Fibroblast of lung (primary cell): ENCODE results near the gene AP1S3. TPM values are rescaled to one million over a fixed set of nuclear protein-coding genes. Genes with fewer than 3 reads are reported as not detected.

Source experiments
- DNase-seq, 2 donors: peaks; one replicate each; pipeline versions ENCODE4 v3.0.0 to v3.0.0-alpha.2; 2010; ENCODE audit warnings: low read depth in 2 of 2
- H2AFZ ChIP-seq: 2 replicates; pipeline ENCODE4 v1.5.1; 2012; ENCODE audit warnings: low read length, control low read depth, inconsistent platforms
- H3K27ac ChIP-seq: 2 replicates; pipeline ENCODE4 v1.5.1; 2011; ENCODE audit warnings: low read length, control low read depth; ENCODE audit not compliant: insufficient read depth
- H3K27me3 ChIP-seq: 2 replicates; pipeline ENCODE4 v1.5.1; 2011; ENCODE audit warnings: mild to moderate bottlenecking, low read length; ENCODE audit not compliant: control insufficient read depth, insufficient read depth
- H3K36me3 ChIP-seq: 2 replicates; pipeline ENCODE4 v1.5.1; 2011; ENCODE audit warnings: low read length; ENCODE audit not compliant: control insufficient read depth, insufficient read depth
- H3K4me1 ChIP-seq: 2 replicates; pipeline ENCODE4 v1.5.1; 2011; ENCODE audit warnings: low read length; ENCODE audit not compliant: control insufficient read depth, insufficient read depth; ENCODE audit errors: extremely low read depth
- H3K4me2 ChIP-seq: 2 replicates; pipeline ENCODE4 v1.5.1; 2011; ENCODE audit warnings: low read length, control low read depth; ENCODE audit not compliant: insufficient read depth; ENCODE audit errors: extremely low read depth
- H3K4me3 ChIP-seq, 4 experiments: fragments of 200-600 bp in 1 of 4; sonication (generic) in 1 of 4; replicated peaks in 1 of 4; 2 replicates each; pipeline ENCODE4 v1.5.1; 2011 to 2016; ENCODE audit warnings: low read length in 4 of 4, low read depth in 3 of 4, mild to moderate bottlenecking in 3 of 4, control low read depth in 2 of 4, inconsistent platforms in 1 of 4, mixed read lengths in 1 of 4; ENCODE audit not compliant: insufficient read depth in 1 of 4; ENCODE audit errors: control extremely low read depth in 1 of 4
- H3K79me2 ChIP-seq: 2 replicates; pipeline ENCODE4 v1.5.1; 2012; ENCODE audit warnings: mild to moderate bottlenecking, low read length, inconsistent platforms; ENCODE audit not compliant: control insufficient read depth, insufficient read depth
- H3K9ac ChIP-seq: 2 replicates; pipeline ENCODE4 v1.5.1; 2011; ENCODE audit warnings: mild to moderate bottlenecking, low read length, control low read depth; ENCODE audit not compliant: insufficient read depth
- H3K9me3 ChIP-seq: 2 replicates; pipeline ENCODE4 v1.5.1; 2012; ENCODE audit warnings: low read depth, low read length; ENCODE audit not compliant: control insufficient read depth, insufficient read depth
- H4K20me1 ChIP-seq: 2 replicates; pipeline ENCODE4 v1.5.1; 2011; ENCODE audit warnings: low read length; ENCODE audit not compliant: control insufficient read depth, insufficient read depth; ENCODE audit errors: extremely low read depth
- CTCF ChIP-seq, 2 donors: IDR thresholded peaks in 1 of 2; conservative IDR thresholded peaks in 1 of 2; 1 replicate in 1 of 2; 2 replicates in 1 of 2; pipeline ENCODE4 v1.5.1; 2011 to 2012; ENCODE audit warnings: low read length in 2 of 2, control low read depth in 1 of 2, inconsistent platforms in 1 of 2, low read depth in 1 of 2, mild to moderate bottlenecking in 1 of 2
- EZH2 ChIP-seq: IDR thresholded peaks from 2 replicates; pipeline ENCODE4 v1.5.1; 2012; ENCODE audit warnings: low read length, control low read depth, mild to moderate bottlenecking; ENCODE audit errors: missing control alignments
- polyA plus RNA-seq, 2 donors: library from polyadenylated mRNA; depleted of rRNA in 1 of 2; stranded (reverse) in 1 of 2; unstranded in 1 of 2; fragments of >200 nt; gene quantifications; 2 replicates each; pipeline ENCODE4 v1.2.1, GENCODE V29; 2011 to 2012; ENCODE audit warnings: missing spikeins in 1 of 2
- total RNA-seq: library from RNA; depleted of rRNA; stranded (reverse); fragments of >200 nt; gene quantifications from 2 replicates; pipeline ENCODE4 v1.2.1, GENCODE V29; 2014

The AP1S3 gene
- total and polyA plus RNA-seq, 2 donors (not counting 1 experiment from before 2014, with no cell fraction given), result 2.9 to 3.3 TPM

- peak overlapping the region; percentile 76 for H3K27ac ChIP-seq
- peaks cover 14% of the 10 kb centered on the region for H3K4me1 ChIP-seq
- no peaks in the 10 kb centered on the region for H3K79me2 ChIP-seq
- H3K4me3 ChIP-seq, result no peak overlapping the region
- H2AFZ ChIP-seq, result peak overlapping the region; percentile 37
- no peaks in the 10 kb centered on the region for H4K20me1 ChIP-seq
- no peak for TF ChIP-seq CTCF (conservative IDR thresholded peaks at IDR 0.05 in 1 of 2, IDR thresholded peaks at IDR 0.05 in 1 of 2; ENCODE audit: low read depth in 1 of 2, low read length in 2 of 2)
- TF ChIP-seq EZH2, result no peak
- H3K9ac ChIP-seq, result no peak overlapping the region
- DNase-seq, result no peak
- no peak overlapping the region for H3K4me2 ChIP-seq
- no peaks in the 10 kb centered on the region for H3K9me3 ChIP-seq
- no peaks in the 10 kb centered on the region for H3K27me3 ChIP-seq
- H3K36me3 ChIP-seq, result no peaks in the 10 kb centered on the region
Observed at GRCh38 chr2:223725986-223726970, 111.1 kb downstream of the AP1S3 start.

DNA sequence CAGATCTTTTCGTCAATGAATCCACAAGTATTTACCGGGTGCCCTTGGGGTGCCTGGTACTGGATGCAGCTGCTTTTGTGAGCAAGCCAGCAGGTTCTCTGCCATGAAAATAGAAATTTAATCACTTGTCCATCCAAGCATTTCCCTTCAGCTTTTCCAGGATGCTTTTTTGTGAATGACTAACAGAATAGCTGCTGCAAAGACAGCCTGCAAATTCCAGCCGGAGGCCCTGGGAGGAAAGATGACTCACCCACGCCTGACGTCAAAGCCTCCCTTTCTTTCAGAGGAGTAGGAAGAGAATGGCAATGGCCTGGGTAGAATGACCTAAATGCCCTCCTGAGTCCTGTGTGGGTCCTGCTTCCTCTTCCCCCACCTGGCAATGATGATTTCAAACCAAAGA lies 111.9 kb downstream of the AP1S3 start:
- peak; percentile 98 for DNase-seq
- no peak overlapping the region for H3K9ac ChIP-seq
- TF ChIP-seq EZH2 (no peak), CTCF (conservative IDR thresholded peaks at IDR 0.05 in 1 of 2, IDR thresholded peaks at IDR 0.05 in 1 of 2; ENCODE audit: low read depth in 1 of 2, low read length in 2 of 2) (no peak)
- H4K20me1 ChIP-seq, result no peaks in the 10 kb centered on the region
- H3K27ac ChIP-seq, result peak overlapping the region; percentile 76
- H3K9me3 ChIP-seq, result no peaks in the 10 kb centered on the region
- no peaks in the 10 kb centered on the region for H3K27me3 ChIP-seq
- peak overlapping the region; percentile 37 for H2AFZ ChIP-seq
- H3K4me3 ChIP-seq, result peak overlapping the region in 1 of 4 experiments; percentile 30
- no peaks in the 10 kb centered on the region for H3K79me2 ChIP-seq
- peak overlapping the region; percentile 65 for H3K4me2 ChIP-seq
- peaks cover 14% of the 10 kb centered on the region for H3K4me1 ChIP-seq
- no peaks in the 10 kb centered on the region for H3K36me3 ChIP-seq

DNA sequence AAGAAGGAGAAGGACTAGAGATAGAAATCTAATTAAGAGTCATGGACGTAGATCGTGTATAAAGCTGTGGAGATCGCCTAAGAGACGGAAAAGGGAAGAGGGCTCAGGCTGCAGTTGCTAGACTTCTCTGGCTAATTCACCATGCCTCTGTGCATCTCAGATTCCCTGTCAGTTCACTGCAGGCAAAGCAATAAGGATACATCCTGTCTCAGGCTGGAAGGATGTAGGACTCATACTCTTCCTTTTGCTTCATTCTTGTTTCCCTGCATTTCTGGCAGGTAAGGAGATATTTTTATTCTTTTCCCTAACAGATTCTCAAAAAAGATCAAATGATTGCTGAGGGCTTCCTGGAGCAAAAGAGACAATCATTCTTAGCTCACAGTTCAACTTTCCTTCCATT lies 112.5 kb downstream of the AP1S3 start:
- Histone ChIP-seq H2AFZ (peak overlapping the region; percentile 45), H3K4me1 (peaks cover 14% of the 10 kb centered on the region), H3K79me2 (no peaks in the 10 kb centered on the region), H3K36me3 (no peaks in the 10 kb centered on the region), H4K20me1 (no peaks in the 10 kb centered on the region), H3K4me2 (no peak overlapping the region), H3K9ac (no peak overlapping the region), H3K27ac (peak overlapping the region; percentile 76), H3K4me3 (no peak overlapping the region), H3K27me3 (no peaks in the 10 kb centered on the region), H3K9me3 (no peaks in the 10 kb centered on the region)
- no peak for TF ChIP-seq EZH2
- no peak for TF ChIP-seq CTCF (conservative IDR thresholded peaks at IDR 0.05 in 1 of 2, IDR thresholded peaks at IDR 0.05 in 1 of 2; ENCODE audit: low read depth in 1 of 2, low read length in 2 of 2)
- peak; percentile 13 to 28 for DNase-seq
